HCT116 (cell line): ENCODE measurements around the gene KLHL9. TPM values are rescaled to one million over a fixed set of nuclear protein-coding genes. Genes with fewer than 3 reads are reported as not detected.
A peak's percentile ranks its signal among the peaks of the same experiment; 100 is the strongest.

Experiments used
- ATAC-seq: fragments of 200-7000 bp; cut with Tn5 transposase; 2 replicates; pipeline ENCODE4 v1.9.1; 2020; ENCODE audit warnings: mild to moderate bottlenecking, moderate library complexity
- BruUV-seq: library from RNA; stranded (reverse); fragments of 400-500 nt; replicated peaks from 2 replicates; lab custom pipeline; 2021; lab: Mats Ljungman, UMichigan
- CTCF ChIA-PET: fragments of 300-600 bp; sonication (Branson Sonifier 250); formaldehyde crosslinking; loops from one replicate; lab custom pipeline; 2021; ENCODE audit warnings: antibody characterized with exemption; lab: Charles Lee
- POLR2A ChIA-PET: fragments of 300-600, 350-600 bp; sonication (Branson Sonifier 250); formaldehyde crosslinking; loops from one replicate; lab custom pipeline; 2021; ENCODE audit warnings: antibody characterized with exemption; lab: Charles Lee
- RAD21 ChIA-PET, 2 experiments: fragments of 300-600 bp; sonication (Branson Sonifier 250); formaldehyde crosslinking; loops; one replicate each; lab custom pipeline; 2023; ENCODE audit warnings: low total read pairs in 2 of 2; ENCODE audit not compliant: uncharacterized antibody in 2 of 2, unreplicated experiment in 2 of 2, low non-redundant PET in 1 of 2; lab: Charles Lee
- DNase-seq: peaks from one replicate; pipeline ENCODE4 v3.0.0-alpha.2; 2010; ENCODE audit warnings: low read depth, low spot score
- H2AFZ ChIP-seq: fragments of 200-600 bp; shearing (Covaris generic), sonication (generic); 2 replicates; pipeline ENCODE4 v1.6.1; 2017; ENCODE audit warnings: low read depth, mixed run types, mixed read lengths, antibody characterized with exemption, low read length; ENCODE audit not compliant: poor library complexity, severe bottlenecking
- H3K27ac ChIP-seq: 2 replicates; pipeline ENCODE4 v1.5.1; 2012; ENCODE audit warnings: low read depth, low read length
- H3K27me3 ChIP-seq: fragments of 200-600 bp; sonication (generic); 2 replicates; pipeline ENCODE4 v1.6.1; 2016; ENCODE audit warnings: mixed run types, low read length, mixed read lengths; ENCODE audit not compliant: insufficient read depth
- H3K36me3 ChIP-seq, 2 experiments: fragments of 200-500 bp in 1 of 2; fragments of 200-600 bp in 1 of 2; sonication (Bioruptor generic) in 1 of 2; sonication (generic) in 1 of 2; 2 replicates each; pipeline versions ENCODE4 v1.5.1 to v1.6.1; 2014 to 2016; ENCODE audit warnings: low read length in 2 of 2, inconsistent platforms in 1 of 2, mixed read lengths in 1 of 2, mixed run types in 1 of 2; ENCODE audit not compliant: insufficient read depth in 2 of 2, control insufficient read depth in 1 of 2
- H3K4me1 ChIP-seq, 2 experiments: fragments of 200-600 bp in 1 of 2; sonication (generic) in 1 of 2; 2 replicates each; pipeline versions ENCODE4 v1.5.1 to v1.6.1; 2012 to 2017; ENCODE audit warnings: low read length in 2 of 2, inconsistent platforms in 1 of 2, mild to moderate bottlenecking in 1 of 2, mixed read lengths in 1 of 2, mixed run types in 1 of 2, moderate library complexity in 1 of 2; ENCODE audit not compliant: insufficient read depth in 2 of 2, control insufficient read depth in 1 of 2
- H3K4me2 ChIP-seq: fragments of 200-600 bp; sonication (generic); 2 replicates; pipeline ENCODE4 v1.6.1; 2017; ENCODE audit warnings: mixed run types, low read length, mixed read lengths
- H3K4me3 ChIP-seq, 2 experiments: fragments of 200-600 bp in 1 of 2; sonication (generic) in 1 of 2; replicated peaks in 1 of 2; 2 replicates each; pipeline ENCODE4 v1.5.1; 2011 to 2016; ENCODE audit warnings: low read length in 2 of 2, control low read depth in 1 of 2, low read depth in 1 of 2, mild to moderate bottlenecking in 1 of 2, mixed read lengths in 1 of 2, mixed run types in 1 of 2
- H3K79me2 ChIP-seq: fragments of 200-600 bp; sonication (generic); 2 replicates; pipeline ENCODE4 v1.6.1; 2017; ENCODE audit warnings: mild to moderate bottlenecking, mixed run types, low read length, moderate library complexity, mixed read lengths; ENCODE audit not compliant: insufficient read depth
- H3K9ac ChIP-seq: fragments of 200-600 bp; sonication (generic); 2 replicates; pipeline ENCODE4 v1.6.1; 2016; ENCODE audit warnings: low read length, mixed read lengths
- H3K9me2 ChIP-seq: fragments of 200-600 bp; sonication (generic), shearing (Covaris generic); 2 replicates; pipeline ENCODE4 v1.6.1; 2017; ENCODE audit warnings: mixed run types, mild to moderate bottlenecking, moderate library complexity; ENCODE audit not compliant: insufficient read depth
- H3K9me3 ChIP-seq, 2 experiments: fragments of 200-500 bp in 1 of 2; fragments of 200-600 bp in 1 of 2; sonication (Bioruptor generic) in 1 of 2; sonication (generic) in 1 of 2; 2 replicates each; pipeline ENCODE4 v1.6.1; 2014 to 2017; ENCODE audit warnings: low read length in 2 of 2, mixed read lengths in 2 of 2, inconsistent platforms in 1 of 2, low read depth in 1 of 2, mild to moderate bottlenecking in 1 of 2, mixed run types in 1 of 2, moderate library complexity in 1 of 2; ENCODE audit not compliant: control insufficient read depth in 1 of 2, insufficient read depth in 1 of 2
- H4K20me1 ChIP-seq: fragments of 200-600 bp; sonication (generic), shearing (Covaris generic); 2 replicates; pipeline ENCODE4 v1.6.1; 2017; ENCODE audit warnings: mixed run types, mild to moderate bottlenecking, moderate library complexity; ENCODE audit not compliant: insufficient read depth
- CBX3 ChIP-seq: IDR thresholded peaks from 2 replicates; pipeline ENCODE4 v1.6.1; 2012; ENCODE audit warnings: low read depth
- ELF1 ChIP-seq: IDR thresholded peaks from 2 replicates; pipeline ENCODE4 v1.6.1; 2012; ENCODE audit warnings: low read depth, borderline replicate concordance
- EZH2 ChIP-seq: fragments of 200-600 bp; sonication (generic); IDR thresholded peaks from 2 replicates; pipeline ENCODE4 v1.6.1; 2017; ENCODE audit warnings: antibody characterized with exemption, mixed run types
- FOSL1 ChIP-seq: IDR thresholded peaks from 2 replicates; pipeline ENCODE4 v1.6.1; 2012; ENCODE audit warnings: low read depth
- POLR2A ChIP-seq: IDR thresholded peaks from 2 replicates; pipeline ENCODE4 v1.7.0; 2011; ENCODE audit warnings: borderline replicate concordance; ENCODE audit not compliant: insufficient read depth, insufficient read length; ENCODE audit errors: extremely low read depth
- RAD21 ChIP-seq: IDR thresholded peaks from 2 replicates; pipeline ENCODE4 v1.6.1; 2012; ENCODE audit warnings: low read depth, mild to moderate bottlenecking
- SIN3A ChIP-seq: IDR thresholded peaks from 2 replicates; pipeline ENCODE4 v1.6.1; 2012; ENCODE audit warnings: low read depth
- TCF7L2 ChIP-seq: IDR thresholded peaks from 2 replicates; pipeline ENCODE4 v1.7.0; 2011; ENCODE audit warnings: borderline replicate concordance, inconsistent platforms; ENCODE audit not compliant: insufficient read depth, insufficient read length; ENCODE audit errors: extremely low read depth
- ZFX ChIP-seq: fragments of 450-650 bp; IDR thresholded peaks from 2 replicates; pipeline ENCODE4 v1.6.1; 2017
- ZNF274 ChIP-seq: fragments of 200-500 bp; sonication (Bioruptor generic); IDR thresholded peaks from 2 replicates; pipeline ENCODE4 v1.6.1; 2014; ENCODE audit warnings: mild to moderate bottlenecking, low read depth, low read length, inconsistent platforms
- intact Hi-C: fragments of 100-400 bp; cut with micrococcal nuclease; formaldehyde crosslinking; loops from 2 replicates; pipeline ENCODE4 v1.10.0; 2022
- total RNA-seq: library from RNA; stranded (reverse); gene quantifications from one replicate; pipeline ENCODE4 v1.2.1, GENCODE V29; 2021; ENCODE audit not compliant: unreplicated experiment
- TF ChIP-seq, protein P1 (sequence below): IDR thresholded peaks from 2 replicates; pipeline ENCODE4 v1.6.1; 2012
- TF ChIP-seq, protein P2 (sequence below), 3 experiments: fragments of 200-600 bp in 1 of 3; sonication (generic) in 1 of 3; IDR thresholded peaks in 2 of 3; conservative IDR thresholded peaks in 1 of 3; 2 replicates each; pipeline ENCODE4 v1.5.1; 2012 to 2017; ENCODE audit warnings: low read depth in 2 of 3, low read length in 2 of 3, antibody characterized with exemption in 1 of 3, borderline replicate concordance in 1 of 3, control low read depth in 1 of 3, mild to moderate bottlenecking in 1 of 3, mixed read lengths in 1 of 3, mixed run types in 1 of 3, moderate library complexity in 1 of 3; ENCODE audit not compliant: insufficient read depth in 1 of 3

KLHL9 gene
- total RNA-seq, 1 experiment from 2014 or later = 16.4 TPM

DNA sequence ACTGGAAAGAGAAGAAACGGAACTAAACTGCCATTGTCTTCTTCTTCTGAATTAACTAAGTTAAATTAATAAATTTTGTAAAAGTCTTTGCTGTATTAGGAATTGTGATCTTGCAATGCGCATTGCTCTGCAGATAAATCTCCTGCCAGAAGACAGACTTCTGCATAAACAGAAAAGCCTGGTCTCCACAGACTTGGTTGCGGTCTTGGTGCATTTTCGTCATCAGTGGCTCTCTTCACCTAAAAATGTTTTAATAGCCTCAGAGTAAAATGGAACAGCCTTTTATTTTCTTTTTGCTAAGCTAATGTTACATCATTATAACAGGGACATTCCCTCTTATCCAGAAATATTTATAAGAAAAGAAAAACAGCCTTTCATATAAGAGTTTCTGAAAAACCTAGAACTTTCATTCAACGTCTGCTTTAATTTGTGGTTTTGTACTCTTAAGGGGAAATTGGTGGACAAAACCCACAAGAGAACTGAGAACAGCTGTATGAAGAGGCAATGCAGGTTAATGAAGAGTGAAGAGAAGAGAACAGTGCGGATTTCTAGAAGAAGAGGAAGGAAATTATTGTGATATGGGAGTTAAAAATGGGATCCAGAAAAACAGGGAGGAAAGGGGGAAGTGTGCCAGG lies 40.2 kb downstream of the KLHL9 start:
- DNase-seq (no peak), ATAC-seq (no peak)
- intact Hi-C loops = no loop called here
- BruUV-seq = no TSS peak
- peaks cover 13 to 20% of the 10 kb centered on the region in 2 experiments for H3K4me1 ChIP-seq
- H2AFZ ChIP-seq = peak overlapping the region; percentile 8
- no peaks in the 10 kb centered on the region for H4K20me1 ChIP-seq
- no peaks in the 10 kb centered on the region for H3K27me3 ChIP-seq
- ChIA-PET RAD21 (no interaction called here), POLR2A (no interaction called here), CTCF (no interaction called here)
- H3K4me3 ChIP-seq = no peak overlapping the region
- peak overlapping the region; percentile 40 for H3K4me2 ChIP-seq
- H3K79me2 ChIP-seq = no peaks in the 10 kb centered on the region
- H3K9ac ChIP-seq = no peak overlapping the region
- H3K9me2 ChIP-seq = no peaks in the 10 kb centered on the region
- no peak overlapping the region for H3K27ac ChIP-seq
- no peaks in the 10 kb centered on the region for H3K36me3 ChIP-seq
- TF ChIP-seq TCF7L2 (no peak), POLR2A (no peak), ZFX (no peak), SIN3A (no peak), RAD21 (no peak), EZH2 (no peak), ZNF274 (no peak), CBX3 (no peak), FOSL1 (no peak), ELF1 (no peak)
- TF ChIP-seq, protein P1, sequence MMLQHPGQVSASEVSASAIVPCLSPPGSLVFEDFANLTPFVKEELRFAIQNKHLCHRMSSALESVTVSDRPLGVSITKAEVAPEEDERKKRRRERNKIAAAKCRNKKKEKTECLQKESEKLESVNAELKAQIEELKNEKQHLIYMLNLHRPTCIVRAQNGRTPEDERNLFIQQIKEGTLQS = no peak
- TF ChIP-seq, protein P2, sequence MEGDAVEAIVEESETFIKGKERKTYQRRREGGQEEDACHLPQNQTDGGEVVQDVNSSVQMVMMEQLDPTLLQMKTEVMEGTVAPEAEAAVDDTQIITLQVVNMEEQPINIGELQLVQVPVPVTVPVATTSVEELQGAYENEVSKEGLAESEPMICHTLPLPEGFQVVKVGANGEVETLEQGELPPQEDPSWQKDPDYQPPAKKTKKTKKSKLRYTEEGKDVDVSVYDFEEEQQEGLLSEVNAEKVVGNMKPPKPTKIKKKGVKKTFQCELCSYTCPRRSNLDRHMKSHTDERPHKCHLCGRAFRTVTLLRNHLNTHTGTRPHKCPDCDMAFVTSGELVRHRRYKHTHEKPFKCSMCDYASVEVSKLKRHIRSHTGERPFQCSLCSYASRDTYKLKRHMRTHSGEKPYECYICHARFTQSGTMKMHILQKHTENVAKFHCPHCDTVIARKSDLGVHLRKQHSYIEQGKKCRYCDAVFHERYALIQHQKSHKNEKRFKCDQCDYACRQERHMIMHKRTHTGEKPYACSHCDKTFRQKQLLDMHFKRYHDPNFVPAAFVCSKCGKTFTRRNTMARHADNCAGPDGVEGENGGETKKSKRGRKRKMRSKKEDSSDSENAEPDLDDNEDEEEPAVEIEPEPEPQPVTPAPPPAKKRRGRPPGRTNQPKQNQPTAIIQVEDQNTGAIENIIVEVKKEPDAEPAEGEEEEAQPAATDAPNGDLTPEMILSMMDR (IDR thresholded peaks at IDR 0.05 in 2 of 3, conservative IDR thresholded peaks at IDR 0.05 in 1 of 3; ENCODE audit: borderline replicate concordance in 1 of 3, insufficient read depth in 1 of 3, low read depth in 2 of 3, low read length in 2 of 3) = no peak
- H3K9me3 ChIP-seq = no peaks in the 10 kb centered on the region
